GM21619 (cell line): ENCODE results near the gene TNK2.
"Not testable (repeated sequence)": the region's sequence is repeated elsewhere in the genome, so short reads cannot be mapped to it uniquely, and the experiment has no call there.

Experiments used
- ATAC-seq: cut with Tn5 transposase; IDR thresholded peaks from one replicate; pipeline ENCODE4 v1.9.1; 2021; ENCODE audit not compliant: unreplicated experiment

Gene TNK2

DNA sequence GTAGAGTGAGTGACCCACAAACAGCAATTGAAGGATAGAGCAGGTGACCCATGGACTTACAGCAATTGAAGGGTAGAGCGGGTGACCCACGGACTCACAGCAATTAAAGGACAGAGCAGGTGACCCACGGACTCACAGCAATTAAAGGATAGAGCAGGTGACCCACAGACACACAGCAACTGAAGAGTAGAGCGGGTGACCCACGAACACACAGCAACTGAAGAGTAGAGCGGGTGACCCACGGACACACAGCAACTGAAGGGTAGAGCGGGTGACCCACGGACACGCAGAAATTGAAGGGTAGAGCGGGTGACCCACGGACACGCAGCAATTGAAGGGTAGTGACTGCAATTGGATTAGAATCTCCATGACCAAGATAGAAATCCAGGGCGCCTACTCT lies 9.8 kb upstream of the TNK2 start:
- ATAC-seq = no peak

DNA sequence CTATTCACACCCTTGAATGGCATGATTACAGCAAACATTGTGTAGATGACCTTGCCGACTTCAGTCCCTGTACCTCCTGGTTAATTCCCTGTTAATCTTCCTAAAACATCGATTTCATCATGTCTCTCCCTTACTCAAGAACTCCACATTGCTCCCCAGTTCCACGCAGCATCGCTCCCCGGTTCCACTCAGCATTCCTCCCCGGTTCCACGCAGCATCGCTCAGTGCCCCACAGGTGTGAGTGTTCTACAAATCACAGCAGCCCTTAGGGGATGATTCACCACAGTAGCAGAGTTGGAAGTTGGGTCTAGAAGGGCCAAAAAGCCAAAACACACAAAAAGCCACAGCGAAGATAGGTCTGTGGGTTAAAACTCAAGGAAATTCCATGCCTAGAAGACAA lies 8.6 kb upstream of the TNK2 start:
- ATAC-seq = no peak

DNA sequence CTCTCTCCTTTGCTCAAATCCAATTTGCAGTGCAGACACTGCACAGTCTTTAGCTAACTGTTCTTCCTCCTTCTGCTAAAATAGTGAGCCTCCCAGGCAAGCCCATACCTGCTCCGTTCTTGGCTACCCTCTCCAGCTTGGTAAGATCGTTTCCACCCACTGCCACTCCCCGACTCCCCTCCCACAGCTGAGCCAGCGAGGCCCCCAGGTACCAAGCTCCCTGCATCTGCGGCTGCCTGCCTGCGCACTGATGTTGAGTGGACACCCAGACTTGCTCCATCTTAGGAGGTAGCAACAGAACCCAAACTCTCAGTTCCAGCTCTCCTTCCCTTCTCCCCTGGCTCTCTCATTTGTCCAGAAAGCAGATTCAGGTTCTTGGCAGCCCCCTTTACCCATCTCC lies 7.9 kb upstream of the TNK2 start:
- no peak for ATAC-seq

DNA sequence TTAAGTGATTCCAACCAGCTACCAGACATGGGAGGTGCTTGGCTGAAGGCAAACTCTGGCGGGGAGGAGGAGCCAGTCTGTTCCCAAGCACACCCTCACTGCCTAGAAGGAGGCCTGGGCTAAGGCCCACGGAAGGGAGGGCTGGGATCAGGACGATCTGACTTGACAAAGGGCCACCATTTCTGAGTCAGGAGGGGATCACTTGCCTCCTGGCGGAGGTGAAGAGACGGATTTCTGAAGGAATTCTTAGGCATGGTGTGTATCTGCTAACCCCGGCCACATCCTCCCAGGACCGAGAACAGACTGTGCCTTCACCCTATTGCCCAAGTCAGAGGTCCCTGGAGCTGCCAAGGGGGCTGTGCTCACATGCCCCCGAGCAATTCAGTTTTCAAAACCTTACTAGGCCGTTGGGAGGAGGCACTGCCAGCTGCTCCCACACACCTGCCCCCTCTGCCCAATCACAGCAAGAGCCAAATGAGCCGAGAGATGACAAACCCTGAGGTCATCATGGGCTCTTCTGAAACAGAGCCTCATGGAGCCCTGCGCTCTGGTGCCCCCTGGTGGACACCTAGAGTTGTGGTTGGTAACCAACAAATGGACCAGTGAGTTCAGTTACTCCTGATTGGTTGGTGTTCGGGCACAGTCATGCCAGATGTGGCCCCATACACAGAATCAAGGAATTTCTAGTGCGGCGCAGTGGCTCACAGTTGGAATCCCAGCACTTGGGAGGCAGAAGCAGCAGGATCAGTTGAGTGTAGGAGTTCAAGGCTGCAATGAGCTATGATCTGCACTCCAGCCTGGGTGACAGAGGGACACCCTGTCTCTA lies 6.5 kb upstream of the TNK2 start:
- ATAC-seq = peak; percentile 85

DNA sequence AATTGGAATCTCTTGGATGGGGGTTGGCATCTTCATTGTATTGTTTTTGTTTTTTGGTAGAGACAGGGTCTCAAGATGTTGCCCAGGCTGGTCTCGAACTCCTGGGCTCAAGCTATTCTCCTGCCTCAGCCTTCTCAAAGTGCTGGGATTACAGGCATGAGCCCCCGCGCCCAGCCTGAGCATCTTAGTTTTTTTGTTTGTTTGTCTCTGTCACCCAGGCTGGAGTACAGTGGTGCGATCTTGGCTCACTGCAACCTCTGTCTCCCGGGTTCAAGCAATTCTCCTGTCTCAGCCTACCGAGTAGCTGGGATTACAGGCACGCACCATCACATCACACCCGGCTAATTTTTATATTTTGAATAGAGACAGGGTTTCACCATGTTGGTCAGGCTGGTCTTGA lies 5.8 kb upstream of the TNK2 start:
- not testable (repeated sequence) for ATAC-seq

DNA sequence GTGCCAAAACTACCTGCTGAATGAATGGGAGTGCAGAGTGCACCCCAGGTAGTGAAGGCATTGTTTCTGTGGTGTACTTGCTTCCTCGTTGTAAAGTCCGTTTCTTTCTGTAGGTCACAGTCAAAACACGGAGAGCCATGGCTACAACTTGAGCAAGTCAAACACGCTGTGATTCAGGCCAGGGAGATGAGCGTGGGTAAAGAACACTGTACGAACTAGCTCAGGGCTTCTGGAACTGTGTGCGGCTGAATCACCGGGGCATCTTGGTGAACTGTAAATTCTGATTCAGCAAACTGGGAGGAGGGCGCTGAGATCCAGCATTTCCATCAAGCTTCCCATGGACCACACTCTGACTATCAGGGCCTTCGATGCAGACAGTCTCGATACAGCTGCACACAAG lies 5.0 kb upstream of the TNK2 start:
- ATAC-seq = no peak

DNA sequence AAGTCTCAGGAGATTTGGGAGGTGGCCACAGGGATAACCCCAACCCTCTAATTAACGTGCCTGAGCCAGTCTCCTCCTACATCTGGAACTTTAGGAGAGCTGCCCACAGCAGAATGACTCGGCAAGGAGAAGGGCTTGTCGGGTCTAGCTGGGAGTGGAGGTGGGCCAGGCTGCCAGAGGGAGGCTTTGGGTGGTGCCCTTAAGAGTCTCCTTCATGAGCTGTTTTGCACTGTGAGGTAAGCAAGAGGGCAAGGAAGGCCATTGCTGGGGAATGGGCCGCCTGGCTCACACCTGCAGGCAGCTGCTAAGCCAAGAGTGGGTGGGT lies 3.6 kb upstream of the TNK2 start:
- ATAC-seq = no peak

DNA sequence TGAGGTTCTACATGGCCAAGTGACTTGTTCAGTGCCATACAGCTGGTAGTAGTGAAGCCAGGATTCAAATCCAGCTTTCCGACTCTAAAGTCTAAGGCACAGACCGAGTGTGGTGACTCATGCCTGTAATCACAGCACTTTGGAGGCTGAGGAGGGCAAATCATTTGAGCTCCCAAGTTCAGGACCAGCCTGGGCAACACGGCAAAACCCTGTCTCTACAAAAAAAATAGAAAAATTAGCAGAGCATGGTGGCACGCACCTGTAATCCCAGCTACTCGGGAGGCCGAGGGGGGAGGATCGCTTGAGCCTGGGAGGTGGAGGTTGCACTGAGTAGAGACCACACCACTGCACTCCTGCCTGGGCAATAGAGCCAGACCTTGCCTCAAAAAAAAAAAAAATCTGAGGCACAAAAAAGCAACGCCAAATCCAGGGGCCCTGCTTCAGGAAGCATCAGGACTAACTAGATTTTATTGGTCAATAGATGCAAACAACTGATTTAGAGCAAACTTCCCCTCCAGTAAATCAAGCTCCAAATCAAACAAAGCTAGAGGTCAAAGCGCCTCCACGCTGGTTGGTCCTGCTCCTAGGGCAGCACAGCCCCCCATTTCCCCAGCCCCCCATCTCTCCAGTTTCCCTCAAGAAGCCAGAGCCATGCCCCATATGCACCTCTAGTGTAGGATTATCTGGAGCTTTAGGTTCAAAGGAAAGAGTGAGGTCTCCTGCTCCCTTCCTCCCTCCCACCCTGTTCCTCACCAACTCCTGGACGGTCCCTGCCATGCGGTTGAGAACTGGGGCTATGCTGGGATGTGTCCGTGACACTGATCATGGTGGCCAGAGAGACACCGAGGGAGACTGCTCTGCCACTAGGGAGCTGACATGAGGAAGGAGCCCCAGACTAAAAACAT lies 2.9 kb upstream of the TNK2 start:
- no peak for ATAC-seq

DNA sequence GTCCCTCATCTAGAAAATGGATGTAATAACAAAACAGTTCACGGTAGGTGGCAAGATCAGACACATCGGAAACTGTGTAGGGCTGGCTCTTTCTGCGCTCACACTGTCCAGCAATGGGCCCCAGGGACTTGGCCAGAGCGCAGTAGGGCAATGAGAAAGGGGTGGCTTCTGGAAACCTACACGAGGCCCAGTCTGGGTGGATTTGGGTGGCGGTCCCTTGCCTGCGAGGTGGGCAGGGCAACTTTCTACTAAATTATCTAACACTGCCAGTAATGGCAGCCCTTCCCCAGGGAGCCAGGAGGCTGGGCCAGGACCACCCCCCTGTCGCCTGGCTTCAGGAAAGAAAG lies 2.1 kb upstream of the TNK2 start:
- no peak for ATAC-seq

DNA sequence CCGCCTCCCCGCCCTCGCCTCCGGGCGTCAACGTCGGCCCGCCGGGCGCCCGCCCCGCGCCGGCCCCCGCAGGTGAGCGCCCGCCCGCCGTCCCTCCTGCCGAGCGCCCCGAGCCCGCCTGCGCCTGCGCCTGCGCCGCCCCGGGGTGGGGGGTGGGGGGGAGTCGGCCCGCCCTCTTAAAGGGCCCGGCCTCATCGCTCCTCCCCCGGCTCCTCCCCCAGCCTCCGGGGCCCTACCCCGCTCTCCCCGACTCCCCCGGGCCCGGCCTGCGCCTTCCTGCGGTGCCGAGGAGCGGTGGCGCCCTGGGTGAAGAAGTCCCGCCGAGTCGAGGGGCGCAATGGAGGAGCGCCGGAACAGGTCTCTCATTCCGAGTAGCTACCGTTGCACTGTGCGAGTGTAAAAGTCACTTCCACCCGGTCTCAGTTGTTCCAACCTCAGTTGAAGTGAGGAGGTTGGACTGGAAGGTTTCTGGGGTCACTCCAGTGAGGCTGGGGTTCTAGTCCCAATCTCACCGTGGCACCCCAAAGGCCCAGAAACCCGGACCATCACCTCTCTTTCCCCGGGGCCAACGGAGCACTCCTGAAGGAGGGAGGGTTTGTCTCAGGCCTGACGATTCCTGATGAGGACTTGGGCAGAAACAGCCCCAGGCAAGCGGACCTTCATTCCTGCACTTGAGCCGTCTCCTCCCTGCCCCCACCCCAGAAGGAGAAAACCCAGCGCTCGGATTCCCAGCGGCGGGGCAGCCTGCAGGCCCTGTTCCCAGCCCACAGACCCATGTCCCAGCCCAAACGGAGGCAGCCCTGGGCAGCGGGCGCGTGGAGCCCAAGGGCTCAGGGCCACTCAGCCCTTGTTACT lies 1.5 kb upstream of the TNK2 start:
- peak; percentile 39 for ATAC-seq

DNA sequence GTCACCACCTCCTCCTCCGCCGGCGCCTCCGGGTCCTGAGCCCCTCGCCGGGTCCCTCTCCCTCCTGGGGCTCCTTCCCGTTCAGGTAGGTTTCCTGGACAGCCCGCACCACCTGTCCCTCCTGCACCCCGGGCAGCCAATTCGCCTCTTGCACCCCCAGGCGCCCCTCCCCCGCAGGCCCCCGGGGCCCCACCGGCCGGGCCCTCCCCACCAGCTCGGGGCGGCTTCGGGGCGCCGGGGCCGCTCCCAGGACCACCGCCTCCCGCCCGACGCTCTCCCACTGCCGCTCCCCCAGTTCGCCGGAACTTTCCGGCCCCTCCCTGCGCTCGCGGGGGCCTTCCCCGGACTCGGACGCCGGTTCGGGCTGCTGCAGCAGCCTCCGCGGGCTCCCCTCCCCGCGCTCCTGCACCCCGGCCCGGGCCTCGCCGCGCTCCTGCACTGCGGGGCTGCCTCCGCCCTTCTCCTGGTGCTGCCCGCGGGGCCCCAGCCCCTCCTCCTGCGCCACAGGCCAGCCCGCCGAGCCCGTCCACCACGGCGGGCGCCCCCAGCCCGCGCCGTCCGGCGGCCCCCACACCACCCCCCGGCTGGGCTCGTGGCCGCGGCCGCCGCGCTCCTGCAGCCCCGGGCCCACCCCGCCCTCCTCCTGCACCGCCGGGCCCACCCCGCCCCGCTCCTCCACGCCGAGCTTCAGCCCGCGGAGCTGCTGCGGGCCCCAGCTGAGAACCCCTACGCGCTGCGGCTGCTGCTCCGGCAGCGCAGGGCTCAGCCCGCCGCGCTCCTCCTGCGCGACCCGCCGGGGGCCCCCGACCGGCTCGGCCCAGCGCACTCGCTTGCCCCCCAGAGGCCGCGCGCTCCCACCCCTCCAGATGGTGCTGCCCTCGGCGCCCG lies 587 bp upstream of the TNK2 start:
- peak; percentile 21 for ATAC-seq

DNA sequence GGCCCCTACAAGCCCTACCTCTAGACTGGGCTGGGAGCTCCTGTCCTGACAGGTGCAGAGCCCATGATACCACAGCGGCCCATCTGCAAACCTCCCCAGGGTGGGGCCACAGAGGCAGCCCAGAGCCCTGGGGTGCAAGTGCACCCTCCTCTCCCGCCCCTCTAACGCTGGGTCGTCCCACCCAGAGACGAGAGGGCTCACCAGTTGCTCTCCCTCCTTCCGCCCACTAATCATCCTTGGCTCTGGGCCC lies 742 bp downstream of the TNK2 start:
- peak; percentile 20 for ATAC-seq

DNA sequence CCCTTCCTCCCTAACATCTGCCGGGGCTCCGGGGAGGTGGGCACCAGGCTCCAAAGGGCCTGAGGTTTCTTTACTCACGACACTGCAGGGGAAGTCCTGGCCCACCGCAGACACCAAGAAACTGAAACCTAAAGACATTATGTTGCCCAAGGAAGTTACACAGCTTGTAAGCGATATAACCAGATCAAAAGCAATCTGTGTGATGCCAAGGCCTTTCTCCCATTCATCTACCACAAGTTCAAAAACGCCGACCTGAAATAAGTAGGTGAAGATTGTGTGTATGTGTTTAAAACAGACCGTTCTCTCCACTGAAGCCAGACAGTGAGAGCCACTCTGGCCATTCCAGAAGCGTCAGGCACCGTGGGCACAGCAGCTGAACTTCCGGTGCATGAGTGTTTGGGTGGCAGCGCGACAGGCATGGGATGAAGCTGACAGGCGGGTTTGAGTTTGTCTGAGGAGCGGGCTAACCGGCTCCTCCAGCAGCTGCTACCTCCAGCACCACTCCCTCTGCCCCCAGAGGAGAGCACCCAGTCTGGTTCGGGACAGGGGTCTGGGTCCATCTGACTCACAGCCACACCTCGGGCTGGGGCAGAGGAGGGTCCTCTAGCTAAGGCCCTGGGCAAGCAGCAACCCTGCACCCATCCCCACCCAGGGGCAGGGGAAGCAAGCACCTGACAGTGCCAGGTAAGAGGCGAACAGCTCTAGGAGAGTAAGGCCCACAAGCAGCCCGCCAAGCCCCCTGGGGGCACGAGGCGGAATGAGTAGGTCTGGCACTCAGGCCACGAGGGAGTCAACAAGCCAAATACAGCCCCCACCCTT lies 1.3 kb downstream of the TNK2 start:
- peak; percentile 21 for ATAC-seq

DNA sequence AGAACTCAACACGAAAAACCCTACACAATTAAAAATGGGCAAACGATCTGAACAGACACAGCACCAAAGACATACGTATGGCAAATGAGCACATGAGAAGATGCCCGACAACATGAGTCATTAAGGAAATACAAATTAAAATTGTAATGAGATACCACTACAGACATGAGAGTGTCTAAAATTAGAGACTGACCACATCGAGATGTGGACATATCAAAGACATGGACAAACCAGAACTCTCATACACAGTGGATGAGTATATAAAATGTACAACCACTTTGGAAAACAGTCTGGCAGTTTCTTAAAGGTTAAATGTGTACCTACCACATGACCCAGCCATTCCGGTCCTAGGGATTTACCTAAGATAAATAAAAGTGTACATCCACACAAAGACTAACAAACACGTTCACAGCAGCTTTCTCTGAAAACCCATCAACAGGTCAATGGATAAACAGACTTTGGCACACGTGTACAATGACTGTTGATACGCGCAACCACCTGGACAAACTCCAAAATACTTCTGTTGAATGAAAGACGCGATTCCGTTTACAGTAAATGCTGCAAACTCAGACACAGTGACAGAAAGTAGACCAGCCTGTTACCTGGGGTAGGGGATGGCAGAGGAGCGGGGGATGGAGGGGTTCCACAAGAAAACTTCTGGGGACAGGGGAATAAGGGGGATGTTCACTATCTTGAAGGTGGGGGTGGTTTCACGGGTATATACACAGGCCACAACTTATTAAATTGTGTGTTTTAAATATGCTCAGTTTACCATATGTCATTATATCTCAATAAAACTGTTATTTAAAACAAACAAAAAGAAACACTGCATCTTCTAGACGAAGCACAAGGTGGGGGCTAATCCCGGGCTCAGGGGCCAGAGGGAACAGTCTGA lies 2.1 kb downstream of the TNK2 start:
- ATAC-seq = no peak

DNA sequence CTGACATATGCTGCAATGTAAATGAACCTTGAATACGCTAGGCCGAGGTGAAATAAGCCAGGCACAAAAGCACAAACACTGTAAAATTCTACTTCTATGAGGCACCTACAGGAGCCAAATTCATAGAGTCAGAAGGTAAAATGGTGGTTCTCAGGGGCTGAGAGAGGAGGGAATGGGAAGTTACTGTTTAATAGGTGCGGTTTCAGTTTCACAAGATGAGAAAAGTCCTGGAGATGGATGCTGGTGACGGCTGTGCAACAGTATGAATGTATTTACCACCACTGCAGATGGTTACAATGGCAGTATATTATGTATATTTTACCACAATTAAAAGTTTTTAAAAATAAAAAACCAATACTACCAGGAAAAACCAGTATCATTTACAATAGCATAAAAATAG lies 4.0 kb downstream of the TNK2 start:
- no peak for ATAC-seq

DNA sequence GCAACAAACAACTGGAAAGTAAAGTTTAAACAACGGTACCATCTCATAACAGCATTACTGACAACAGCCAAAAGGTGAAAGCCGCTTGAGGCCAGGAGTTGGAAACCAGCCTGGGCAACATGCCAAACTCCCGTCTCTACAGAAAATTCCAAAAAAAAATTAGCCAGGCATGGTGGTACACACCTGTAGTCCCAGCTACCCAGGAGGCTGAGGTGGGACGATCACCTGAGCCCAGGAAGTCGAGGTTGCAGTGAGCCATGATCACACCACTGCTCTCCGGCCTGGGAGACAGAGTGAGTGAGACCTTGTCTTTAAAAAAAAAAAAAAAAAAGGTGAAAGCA lies 4.4 kb downstream of the TNK2 start:
- no peak for ATAC-seq

DNA sequence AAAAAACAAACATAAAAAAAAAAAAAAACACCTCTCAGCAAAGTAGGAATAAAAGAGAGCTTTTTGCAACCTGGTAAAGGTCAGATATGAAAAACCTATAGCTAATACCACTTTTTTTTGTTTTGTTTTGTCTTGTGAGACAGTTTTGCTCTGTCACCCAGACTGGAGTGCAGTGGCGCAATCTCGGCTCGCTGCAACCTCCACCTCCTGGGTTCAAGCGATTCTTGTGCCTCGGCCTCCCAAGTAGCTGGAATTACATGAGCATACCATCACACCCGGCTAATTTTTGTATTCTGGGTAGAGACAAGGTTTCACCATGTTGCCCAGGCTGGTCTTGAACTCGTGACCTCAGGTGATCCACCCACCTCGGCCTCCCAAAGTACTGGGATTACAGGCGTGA lies 5.7 kb downstream of the TNK2 start:
- not testable (repeated sequence) for ATAC-seq

DNA sequence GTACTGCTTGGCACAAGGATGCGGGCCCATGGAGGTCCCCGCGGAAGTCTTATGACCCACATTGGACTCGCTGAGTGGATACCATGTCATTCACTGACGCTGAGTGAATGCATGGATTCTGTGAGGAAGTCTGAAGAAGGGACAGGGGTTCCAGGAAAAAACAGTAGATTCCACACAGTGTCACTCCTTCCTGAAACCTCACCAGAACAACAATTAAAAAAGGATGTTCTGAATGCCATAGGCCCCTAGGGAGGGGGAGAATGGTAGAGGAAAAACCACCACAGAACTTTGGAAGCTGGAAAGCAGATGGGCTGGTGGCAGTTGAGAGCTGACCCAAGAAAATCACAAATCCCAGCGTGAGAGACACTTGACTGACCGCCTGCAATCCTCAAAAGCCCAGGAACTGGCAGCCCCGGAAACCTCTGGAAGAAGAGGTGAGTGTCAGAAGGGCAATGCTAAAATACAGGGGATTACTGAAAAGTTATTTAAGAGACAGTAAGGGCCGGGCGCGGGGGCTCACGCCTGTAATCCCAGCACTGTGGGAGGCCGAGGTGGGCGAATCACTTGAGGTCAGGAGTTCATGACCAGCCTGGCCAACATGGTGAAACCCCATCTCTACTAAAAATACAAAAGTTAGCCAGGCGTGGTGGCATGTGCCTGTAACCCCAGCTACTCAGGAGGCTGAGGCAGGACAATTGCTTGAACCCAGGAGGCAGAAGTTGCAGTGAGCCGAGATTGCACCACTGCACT lies 6.3 kb downstream of the TNK2 start:
- not testable (repeated sequence) for ATAC-seq
